HG02938 (cell line): Measurements from ENCODE around the gene HES7.
A peak's percentile ranks its signal among the peaks of the same experiment; 100 is the strongest.

Source experiments
- ATAC-seq: cut with Tn5 transposase; IDR thresholded peaks from one replicate; pipeline ENCODE4 v1.9.1; 2021; ENCODE audit warnings: mild to moderate bottlenecking, moderate library complexity; ENCODE audit not compliant: unreplicated experiment

HES7 gene

GRCh38 chr17:8143581-8144400, 19.9 kb upstream of the HES7 start:
- ATAC-seq, result no peak

GRCh38 chr17:8142887-8143580, 19.1 kb upstream of the HES7 start:
- ATAC-seq, result no peak

DNA sequence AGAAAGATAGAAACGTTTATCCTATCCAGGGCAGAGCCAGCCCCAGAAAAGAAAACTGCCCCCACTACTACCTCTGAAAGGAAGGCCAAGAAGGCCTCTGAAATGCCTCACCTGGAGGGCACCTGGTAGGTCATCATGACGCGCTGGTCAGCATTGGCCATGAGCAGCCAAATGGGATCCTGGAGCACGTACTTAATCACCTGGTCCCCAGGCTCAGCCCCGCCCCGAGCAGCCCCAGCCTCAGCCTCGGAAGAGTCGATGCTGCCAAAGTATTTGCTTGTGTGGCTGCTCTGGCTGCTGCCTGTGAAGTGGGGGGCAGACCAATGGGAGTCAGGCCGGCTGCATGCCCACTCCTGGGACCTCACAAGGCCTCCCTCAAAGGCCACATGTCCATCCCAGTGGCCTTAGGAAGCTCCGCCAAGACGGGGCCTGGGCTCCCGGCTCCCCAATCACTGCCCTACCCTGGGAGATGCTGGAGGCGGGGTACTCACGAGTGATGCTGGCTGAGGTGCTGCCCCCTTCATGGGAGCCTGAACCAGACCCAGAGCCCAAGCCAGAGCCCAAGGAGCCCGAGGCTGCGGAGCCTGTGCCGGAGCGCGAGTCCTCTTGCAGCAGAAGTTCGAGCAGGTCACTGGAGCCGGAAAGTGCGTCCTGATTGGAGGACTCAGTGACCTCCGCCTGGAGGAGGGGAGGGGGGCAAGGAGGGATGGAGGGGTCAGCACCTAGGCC, 18.4 kb upstream of the HES7 start:
- ATAC-seq, result no peak

GRCh38 chr17:8141741-8142140, 17.8 kb upstream of the HES7 start:
- ATAC-seq, result no peak

DNA sequence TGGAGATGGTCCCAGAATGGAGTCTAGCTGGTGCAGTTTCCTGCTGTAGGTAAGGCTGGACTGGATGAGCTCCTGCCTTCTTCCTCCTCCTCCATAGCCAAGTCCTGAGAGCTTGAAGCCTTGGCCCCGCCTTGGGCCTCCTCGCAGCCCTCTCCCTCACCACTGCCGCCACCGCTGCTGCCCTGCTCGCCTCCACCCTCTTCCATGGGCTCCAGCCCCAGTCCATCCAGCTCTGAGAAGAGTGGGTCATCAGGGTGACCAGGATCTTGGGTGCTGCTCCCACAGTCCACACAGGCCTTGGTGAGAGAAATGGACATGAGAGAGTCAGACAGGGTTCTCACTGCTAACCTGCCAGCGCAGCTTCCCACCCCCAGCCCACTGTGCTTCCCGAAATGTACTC, 17.1 kb upstream of the HES7 start:
- no peak for ATAC-seq

DNA sequence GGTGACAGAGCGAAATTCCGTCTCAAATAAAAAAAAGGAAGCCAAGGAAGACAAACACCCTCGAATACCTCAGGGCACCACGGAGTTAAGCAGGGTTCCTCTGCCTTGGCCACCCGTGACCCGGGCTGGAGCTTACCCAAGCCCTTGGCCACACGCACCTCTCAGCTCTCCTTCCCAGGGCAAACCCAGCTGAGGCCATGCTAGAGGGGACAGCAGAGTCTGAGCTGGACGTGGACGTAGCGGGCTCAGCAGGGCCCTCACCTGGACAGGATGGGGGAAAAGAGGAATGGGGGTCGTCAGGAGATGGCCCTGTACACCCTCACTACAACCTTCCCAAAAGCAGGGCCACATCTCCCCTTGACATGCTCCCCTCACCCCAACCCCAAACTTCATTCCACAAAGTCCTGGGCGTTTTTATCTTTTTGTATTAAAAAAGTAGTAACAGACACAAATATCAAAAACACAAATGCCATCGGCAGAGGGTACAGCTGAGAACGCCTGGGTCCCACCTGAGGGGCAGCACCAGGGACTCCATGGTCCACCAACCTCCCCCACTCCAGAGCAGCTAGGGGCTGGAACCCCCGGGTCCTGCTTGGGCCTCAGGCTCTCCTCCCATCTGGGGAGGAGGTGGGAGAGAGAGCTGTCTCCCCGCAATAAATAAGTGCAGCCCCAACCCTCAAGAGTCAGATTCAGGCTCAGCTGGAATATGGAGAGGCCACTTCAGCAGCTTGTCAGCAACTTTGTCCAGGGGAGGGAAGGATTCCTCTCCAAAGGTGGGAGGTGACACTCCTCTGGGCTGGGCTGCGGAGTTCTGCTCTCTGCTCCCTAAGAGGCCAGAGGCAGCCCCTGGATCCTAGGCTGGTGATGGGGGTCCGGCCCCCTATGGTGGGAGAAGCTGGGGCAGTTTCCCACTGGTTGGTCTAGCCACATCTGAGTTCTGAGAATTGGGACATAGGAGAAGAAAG, 16.4 kb upstream of the HES7 start:
- ATAC-seq, result no peak

GRCh38 chr17:8138672-8139371, 14.9 kb upstream of the HES7 start:
- ATAC-seq, result peak; percentile 80

- no peak for ATAC-seq
Observed at GRCh38 chr17:8138374-8138671, 14.4 kb upstream of the HES7 start.

DNA sequence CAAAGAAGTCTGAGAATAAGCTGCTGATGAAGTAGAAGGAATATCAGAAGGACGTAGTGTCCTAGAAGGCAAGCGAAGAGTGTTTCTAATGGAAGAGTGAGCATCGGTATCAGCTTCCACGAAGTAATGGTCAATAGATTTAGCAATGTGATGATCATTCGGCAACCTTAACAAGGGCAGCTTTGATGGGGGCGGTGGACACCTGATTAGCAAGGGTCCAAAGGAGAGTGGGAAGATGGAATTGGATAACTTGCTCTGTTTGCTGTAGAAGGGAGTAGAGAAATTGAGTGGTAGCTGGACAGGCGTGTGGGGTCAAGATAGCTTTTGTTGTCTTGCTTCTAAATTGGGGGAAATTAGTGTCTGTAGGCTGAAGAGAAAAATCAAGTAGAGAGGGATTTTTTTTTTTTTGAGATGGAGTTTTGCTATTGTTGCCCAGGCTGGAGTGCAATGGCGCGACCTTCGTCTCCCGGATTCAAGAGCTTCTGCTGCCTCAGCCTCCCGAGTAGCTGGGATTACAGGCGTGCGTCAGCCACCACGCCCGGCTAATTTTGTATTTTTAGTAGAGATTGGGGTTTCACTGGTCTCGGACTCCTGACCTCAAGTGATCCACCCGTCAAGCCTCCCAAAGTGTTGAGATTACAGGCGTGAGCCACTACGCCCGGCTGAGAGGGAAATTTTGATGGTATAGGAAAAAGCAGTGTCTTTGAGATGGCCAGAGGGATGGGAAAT, 13.9 kb upstream of the HES7 start:
- ATAC-seq, result no peak

DNA sequence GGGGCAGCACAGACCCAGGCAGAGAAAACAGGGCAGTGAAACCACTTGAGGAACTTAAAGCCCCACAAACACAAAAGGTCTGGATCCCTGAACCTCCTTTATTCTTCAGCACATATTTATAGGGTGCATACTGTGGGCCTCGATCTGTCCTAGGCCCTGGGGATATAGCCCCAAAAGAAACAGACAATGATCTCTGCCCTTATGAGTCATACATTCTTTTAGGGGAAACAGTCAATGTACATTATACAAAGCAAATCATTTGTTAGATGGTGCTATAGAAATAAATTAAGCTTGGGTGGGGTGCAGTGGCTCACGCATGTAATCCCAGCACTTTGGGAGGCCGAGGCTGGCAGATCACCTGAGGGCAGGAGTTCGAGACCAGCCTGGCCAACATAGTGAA, 10.0 kb upstream of the HES7 start:
- no peak for ATAC-seq

GRCh38 chr17:8133399-8133798, 9.5 kb upstream of the HES7 start:
- no peak for ATAC-seq

GRCh38 chr17:8131844-8132441, 8.0 kb upstream of the HES7 start:
- ATAC-seq, result no peak

DNA sequence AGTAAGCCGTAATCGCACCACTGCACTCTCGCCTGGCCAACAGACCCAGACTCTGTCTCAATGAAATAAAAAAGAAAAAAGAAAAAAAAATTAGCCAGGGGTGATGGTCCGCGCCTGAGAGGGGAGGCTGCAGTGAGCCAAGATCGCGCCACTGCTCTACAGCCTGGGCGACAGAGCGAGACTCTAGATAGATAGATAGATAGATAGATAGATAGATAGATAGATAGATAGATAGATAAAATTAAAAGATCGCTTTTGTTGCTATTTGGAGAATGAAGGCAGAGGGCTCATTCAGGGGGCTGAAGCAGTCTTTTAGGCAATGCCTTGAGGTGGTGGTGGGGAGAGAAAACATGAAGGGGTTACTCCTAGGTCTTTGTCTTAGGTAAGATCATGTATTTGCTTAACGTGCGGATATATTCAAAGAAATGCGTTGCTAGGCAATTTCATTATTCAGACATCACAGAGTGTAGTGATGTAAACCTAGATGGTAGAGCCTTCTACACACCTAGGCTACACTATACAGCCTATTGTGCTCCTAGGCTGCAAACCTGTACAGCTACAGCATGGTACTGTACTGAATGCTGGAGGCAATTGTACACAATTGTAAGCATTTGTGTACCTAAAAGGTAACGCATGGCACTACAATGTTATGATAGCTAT, 4.3 kb upstream of the HES7 start:
- ATAC-seq, result no peak

- no peak for ATAC-seq
Observed at GRCh38 chr17:8126491-8127066, 2.7 kb upstream of the HES7 start.

DNA sequence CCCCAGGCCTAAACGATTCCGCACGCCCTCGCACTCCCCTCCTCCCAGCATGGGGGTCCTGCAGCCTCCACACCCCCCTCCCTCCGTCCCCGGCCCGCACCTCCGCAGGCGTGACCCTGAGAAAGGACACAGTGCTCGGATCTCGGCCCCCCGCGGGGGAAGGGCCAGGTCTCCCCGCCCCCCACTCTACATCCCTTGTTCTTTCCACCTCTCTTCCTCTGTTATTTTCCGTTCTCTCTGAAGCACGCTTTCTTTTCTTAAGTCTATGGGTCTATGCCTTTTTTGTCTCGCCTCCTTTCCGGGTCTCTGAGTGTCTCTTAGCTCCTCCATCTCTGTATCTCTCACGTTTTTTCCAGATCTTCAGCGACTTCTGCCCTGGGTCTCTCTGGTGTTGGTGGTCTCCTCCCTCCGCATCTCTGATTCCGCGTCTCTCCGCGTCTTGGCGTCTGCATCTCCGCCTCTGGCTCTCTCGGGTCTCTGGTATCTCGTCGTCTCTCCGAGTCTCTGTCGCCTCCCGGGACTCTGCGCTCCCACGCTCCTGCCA, 2.1 kb upstream of the HES7 start:
- ATAC-seq, result no peak

GRCh38 chr17:8125154-8125946, 1.4 kb upstream of the HES7 start:
- ATAC-seq, result no peak
